Motor neuron (in vitro differentiated cells): ENCODE data around the gene HAUS1. TPM values are rescaled to one million over a fixed set of nuclear protein-coding genes. Genes with fewer than 3 reads are reported as not detected.

Experiments used
- ATAC-seq, 8 experiments: fragments of 200-7000 bp; cut with Tn5 transposase; replicated peaks in 6 of 8; 2 replicates each; pipeline ENCODE4 v1.8.0; 2021; ENCODE audit warnings: mild to moderate bottlenecking in 8 of 8, moderate library complexity in 8 of 8
- H3K27ac ChIP-seq, 2 donors: fragments of 250-450 bp; sonication (Bioruptor Pico); 2 replicates each; pipeline ENCODE4 v1.9.0; 2021; ENCODE audit warnings: antibody characterized with exemption in 2 of 2, mild to moderate bottlenecking in 2 of 2, moderate library complexity in 1 of 2
- H3K4me1 ChIP-seq, 2 donors: fragments of 250-450 bp; sonication (Bioruptor Pico); replicated peaks in 1 of 2; 2 replicates each; pipeline ENCODE4 v1.6.1; 2021; ENCODE audit warnings: antibody characterized with exemption in 2 of 2, mild to moderate bottlenecking in 2 of 2, moderate library complexity in 1 of 2
- H3K4me3 ChIP-seq, 5 donors: fragments of 250-450 bp; sonication (Bioruptor Pico); 2 replicates each; pipeline ENCODE4 v1.9.0; 2021; ENCODE audit warnings: antibody characterized with exemption in 5 of 5, mild to moderate bottlenecking in 5 of 5, moderate library complexity in 4 of 5
- WGBS, 10 experiments: fragments of 450-650 bp; shearing (Covaris generic); methylation state at CpG; one replicate each; pipeline ENCODE4 v1.0.0; 2022; 5-methylcytosine and 5-hydroxymethylcytosine counted together
- in situ Hi-C, 9 experiments: fragments of 400-800 bp; cut with MboI; loops; one replicate each; pipeline ENCODE4 v1.15.0; 2021; ENCODE audit warnings: low sequenced_read_pairs in 9 of 9, low pct_unique_long_range_greater_than_20kb in 2 of 9; ENCODE audit not compliant: unreplicated experiment in 9 of 9
- total RNA-seq, 8 experiments: library from RNA; unstranded; fragments of 300-600 nt; gene quantifications; 2 replicates each; pipeline versions ENCODE4 v1.2.3 to v1.2.4, GENCODE V29; 2022

Gene HAUS1
- total RNA-seq, 8 experiments from 2014 or later: 18.5 to 88.1 (median 40.0) TPM

GRCh38 chr18:46174342-46175041 lies 70.3 kb downstream of the HAUS1 start:
- ATAC-seq: peak; percentile 6 to 17 (median 8)
- WGBS, 10 experiments: 3% methylated on average over 6 of the region's 67 CpGs; no CpG with 5 or more reads in 9 of the 10 experiments
- H3K27ac ChIP-seq: peak overlapping the region; percentile 76 to 87
- H3K4me1 ChIP-seq: peaks cover 5 to 6% of the 10 kb centered on the region in 2 donors
- peak overlapping the region; percentile 81 to 86 (median 83) for H3K4me3 ChIP-seq
- in situ Hi-C loops: loop anchor here in 5 of 9 experiments (25.0 kb wide), 1 partner anchor 488 kb away; the partner anchor contains the start of gene LOXHD1 (in 5 of the 5)

- WGBS, 10 experiments: 75 to 100% (median 94%) methylated on average over 2 to 3 of the region's 3 CpGs; no CpG with 5 or more reads in 2 of the 10 experiments
- in situ Hi-C loops: no loop called here
These were observed 71.8 kb downstream of the HAUS1 start for GRCh38 chr18:46176001-46176400.

More at GRCh38 chr18:46176001-46176400, 71.8 kb downstream of the HAUS1 start:
- Histone ChIP-seq H3K4me1 (peaks cover 5 to 6% of the 10 kb centered on the region in 2 donors), H3K27ac (no peak overlapping the region), H3K4me3 (peak overlapping the region in 1 of 5 donors; percentile 85)
- ATAC-seq: no peak

Other genes starting within 250 kb of the HAUS1 start
- 10 to 100 TPM; 10.5 to 28.2 (median 16.3) TPM for gene EPG5, start 137.1 kb upstream of the HAUS1 start, total RNA-seq
- gene PSTPIP2, start 32.1 kb upstream of the HAUS1 start, total RNA-seq: 1 to 10 TPM in 7 of 8 experiments, under 1 TPM in 1; 0.81 to 7.0 (median 2.8) TPM
- 100 to 1,000 TPM; 396 to 592 (median 541) TPM for gene ATP5F1A, start 6.1 kb upstream of the HAUS1 start, total RNA-seq